ENCODE measurements around the gene MKNK2. TPM values are rescaled to one million over a fixed set of nuclear protein-coding genes. Genes with fewer than 3 reads are reported as not detected.
"Not testable (repeated sequence)": the region's sequence is repeated elsewhere in the genome, so short reads cannot be mapped to it uniquely, and the experiment has no call there.

MKNK2 gene
- total RNA-seq, 1 donor from 2014 or later = 169 TPM

DNA sequence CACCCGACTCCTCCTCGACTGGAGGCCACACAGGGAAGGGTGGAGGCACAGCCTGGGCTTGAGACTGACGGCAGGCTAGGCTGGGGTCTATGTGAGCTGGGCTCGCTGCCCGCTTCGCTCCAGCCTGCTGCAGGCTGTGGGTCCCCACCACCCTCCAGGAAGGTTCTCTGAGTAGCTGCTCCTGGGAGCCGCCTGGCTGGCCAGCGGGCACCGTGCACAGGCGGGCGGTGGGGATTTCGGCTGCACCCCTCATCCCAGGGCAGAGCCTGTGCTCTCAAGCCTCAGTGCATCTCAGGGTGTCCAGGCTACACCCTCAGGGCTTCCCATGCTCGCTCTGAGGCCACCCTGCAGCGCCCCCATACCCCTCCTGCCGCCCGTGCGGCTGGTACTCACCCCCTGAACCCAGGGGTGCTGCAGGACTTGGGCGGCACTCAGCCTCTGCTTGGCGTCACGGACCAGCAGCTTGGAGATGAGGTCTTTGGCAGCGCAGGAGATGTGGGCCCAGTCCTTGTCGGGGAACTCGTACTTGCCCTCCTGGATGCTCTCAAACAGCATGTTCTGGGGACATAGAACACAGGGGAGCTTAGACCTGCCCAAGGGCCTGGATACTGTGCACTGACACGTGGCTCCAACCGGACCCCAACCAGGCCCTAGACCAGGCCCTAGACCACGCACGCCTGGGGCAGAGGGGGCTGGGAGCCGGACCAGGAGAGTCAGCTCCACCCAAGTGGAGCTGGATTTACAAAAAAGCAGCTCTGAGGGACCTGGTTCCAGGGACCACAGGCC is 10.2 kb downstream of the MKNK2 start:
- intact Hi-C loops (cut with micrococcal nuclease) = no loop called here
- Mint-ChIP-seq H3K36me3 (ENCODE audit: low read depth) (peaks cover 33% of the 10 kb centered on the region), H3K4me1 (peaks cover 13% of the 10 kb centered on the region), H3K27ac (peak overlapping the region; percentile 94), H3K4me3 (peak overlapping the region; percentile 82), H3K9me3 (no peaks in the 10 kb centered on the region), H3K27me3 (no peaks in the 10 kb centered on the region)
- DNase-seq = peak; percentile 58

DNA sequence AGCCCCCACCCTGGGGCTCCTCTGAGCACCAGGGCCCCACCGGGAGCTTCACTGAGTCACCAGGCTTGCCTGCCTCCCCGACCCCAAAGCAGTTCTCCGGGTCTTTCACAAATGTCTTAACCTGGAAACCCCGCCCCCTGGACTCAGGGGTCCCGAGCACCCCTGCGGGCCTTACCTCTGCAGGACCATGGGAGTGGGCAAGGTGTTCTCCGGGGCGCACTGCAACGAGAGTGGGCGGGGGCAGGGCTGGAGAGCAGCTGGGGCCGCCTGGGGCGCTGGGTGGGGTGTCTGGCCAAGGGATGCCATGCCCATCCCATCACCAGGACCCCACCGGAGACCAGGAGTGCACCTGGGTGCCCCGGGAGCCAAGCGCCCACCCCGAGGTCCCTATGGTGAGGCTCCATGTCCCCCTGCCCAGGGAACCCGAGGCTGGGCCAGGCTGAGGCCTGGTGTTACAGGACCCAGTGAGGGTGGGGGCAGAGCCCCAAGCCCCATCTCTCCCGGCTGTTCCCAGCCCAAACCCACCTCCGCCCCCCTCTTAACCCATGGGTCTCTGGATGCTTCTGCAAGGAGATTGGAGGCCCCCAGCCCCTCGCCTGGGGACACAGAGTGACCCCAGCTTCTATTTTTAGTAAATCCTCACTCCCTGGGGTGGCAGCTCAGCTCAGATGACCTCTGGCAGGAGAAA is 10.9 kb downstream of the MKNK2 start:
- Mint-ChIP-seq H3K27ac (no peak overlapping the region), H3K4me3 (no peak overlapping the region)
- intact Hi-C loops (cut with micrococcal nuclease) = no loop called here

DNA sequence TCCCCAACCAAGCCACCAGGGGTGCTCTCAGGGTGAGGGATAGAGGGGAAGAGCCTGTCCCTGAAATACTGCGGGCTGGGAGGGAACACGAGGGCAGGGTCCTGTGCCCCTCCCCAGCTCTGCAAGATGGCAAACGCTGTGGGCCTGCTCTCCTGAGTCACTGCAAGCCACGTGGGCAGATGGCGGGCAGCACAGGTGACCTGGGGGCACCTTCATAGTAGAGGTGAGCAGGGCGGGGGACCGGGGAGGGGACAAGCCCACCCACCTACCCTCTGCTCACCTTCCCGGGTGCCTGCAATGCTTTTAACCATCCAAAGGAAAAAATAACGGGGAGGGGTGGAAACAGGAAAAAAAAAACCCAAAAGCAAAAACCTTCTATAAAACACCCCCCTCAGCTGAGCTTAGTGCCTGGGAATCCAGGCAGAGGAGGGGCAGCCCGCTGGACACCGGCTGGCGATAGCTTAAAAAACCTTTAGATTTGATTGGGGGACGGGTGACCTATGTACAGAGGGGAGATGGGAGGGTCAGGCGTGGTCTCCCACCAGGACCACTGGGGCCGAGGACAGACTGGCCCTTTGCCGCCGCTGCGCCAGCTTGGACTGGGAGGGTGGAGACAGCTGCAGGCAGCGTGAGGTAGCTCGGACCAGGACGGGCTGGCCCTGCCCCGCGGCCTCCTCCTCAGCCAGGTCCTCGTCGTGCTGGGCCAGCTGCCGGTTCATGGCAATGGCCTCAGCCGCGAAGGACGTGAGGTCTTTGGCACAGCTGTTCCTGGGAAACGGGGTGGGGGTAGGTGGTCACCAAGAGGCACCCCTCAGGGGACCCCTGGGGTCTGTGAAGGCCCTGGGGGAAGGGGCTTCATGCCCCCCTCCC is 11.7 kb downstream of the MKNK2 start:
- no peaks in the 10 kb centered on the region for H3K27me3 Mint-ChIP-seq
- H3K27ac Mint-ChIP-seq = peak overlapping the region; percentile 40
- H3K9me3 Mint-ChIP-seq = peaks cover 3% of the 10 kb centered on the region
- intact Hi-C loops (cut with micrococcal nuclease) = no loop called here
- peaks cover 29% of the 10 kb centered on the region for H3K36me3 Mint-ChIP-seq (ENCODE audit: low read depth)
- H3K4me3 Mint-ChIP-seq = peak overlapping the region; percentile 6
- DNase-seq = peak; percentile 58
- peaks cover 17% of the 10 kb centered on the region for H3K4me1 Mint-ChIP-seq

More for the DNA sequence above, 10.9 kb downstream of the MKNK2 start:
- H3K9me3 Mint-ChIP-seq = peaks cover 3% of the 10 kb centered on the region
- peak; percentile 61 for DNase-seq
- H3K36me3 Mint-ChIP-seq (ENCODE audit: low read depth) = peaks cover 33% of the 10 kb centered on the region
- H3K27me3 Mint-ChIP-seq = no peaks in the 10 kb centered on the region
- H3K4me1 Mint-ChIP-seq = peaks cover 16% of the 10 kb centered on the region

DNA sequence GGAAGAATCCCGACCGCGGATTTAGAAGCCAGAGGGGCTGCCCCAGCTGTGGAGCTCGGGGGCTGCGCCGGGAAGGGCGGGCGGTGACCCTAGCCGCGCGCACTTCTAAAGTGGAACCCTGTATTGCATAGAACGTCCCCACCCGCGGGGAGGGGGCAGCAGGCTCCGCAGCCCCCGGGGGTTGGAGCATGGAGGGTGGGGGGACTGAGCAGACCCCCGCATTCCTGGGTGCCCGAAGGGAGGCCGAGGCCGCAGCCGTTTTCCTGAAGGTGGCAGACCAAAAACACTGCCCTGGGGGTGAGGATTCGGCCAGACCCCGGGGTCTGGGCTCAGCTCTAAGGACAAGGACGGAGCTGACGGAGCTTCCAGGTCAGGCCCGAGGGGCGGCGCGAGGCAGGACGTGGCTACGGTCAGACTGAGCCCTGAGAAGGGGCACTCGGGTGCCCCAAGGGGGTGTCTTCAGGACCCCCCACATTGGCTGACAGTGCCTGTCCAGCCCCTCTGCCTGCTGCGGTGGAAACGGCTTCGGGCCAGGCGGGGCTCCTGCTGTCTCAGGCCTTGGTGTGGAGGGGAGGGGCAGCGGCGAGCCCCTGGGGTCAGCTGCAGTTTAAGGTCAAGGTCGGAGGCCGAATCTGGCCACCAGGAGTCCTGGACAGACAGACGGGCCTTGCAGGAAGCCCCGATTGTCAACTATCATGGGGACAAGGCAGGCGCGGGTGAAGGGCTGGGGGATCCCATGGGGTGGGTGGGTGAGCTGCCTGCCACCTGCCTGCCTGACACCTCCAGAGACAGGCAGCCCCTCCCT is 12.6 kb downstream of the MKNK2 start:
- H3K4me3 Mint-ChIP-seq = no peak overlapping the region
- peaks cover 3% of the 10 kb centered on the region for H3K9me3 Mint-ChIP-seq
- peaks cover 28% of the 10 kb centered on the region for H3K36me3 Mint-ChIP-seq (ENCODE audit: low read depth)
- H3K27me3 Mint-ChIP-seq = no peaks in the 10 kb centered on the region
- no peak overlapping the region for H3K27ac Mint-ChIP-seq
- DNase-seq = peak; percentile 61
- H3K4me1 Mint-ChIP-seq = peaks cover 15% of the 10 kb centered on the region
- intact Hi-C loops (cut with micrococcal nuclease) = no loop called here

DNA sequence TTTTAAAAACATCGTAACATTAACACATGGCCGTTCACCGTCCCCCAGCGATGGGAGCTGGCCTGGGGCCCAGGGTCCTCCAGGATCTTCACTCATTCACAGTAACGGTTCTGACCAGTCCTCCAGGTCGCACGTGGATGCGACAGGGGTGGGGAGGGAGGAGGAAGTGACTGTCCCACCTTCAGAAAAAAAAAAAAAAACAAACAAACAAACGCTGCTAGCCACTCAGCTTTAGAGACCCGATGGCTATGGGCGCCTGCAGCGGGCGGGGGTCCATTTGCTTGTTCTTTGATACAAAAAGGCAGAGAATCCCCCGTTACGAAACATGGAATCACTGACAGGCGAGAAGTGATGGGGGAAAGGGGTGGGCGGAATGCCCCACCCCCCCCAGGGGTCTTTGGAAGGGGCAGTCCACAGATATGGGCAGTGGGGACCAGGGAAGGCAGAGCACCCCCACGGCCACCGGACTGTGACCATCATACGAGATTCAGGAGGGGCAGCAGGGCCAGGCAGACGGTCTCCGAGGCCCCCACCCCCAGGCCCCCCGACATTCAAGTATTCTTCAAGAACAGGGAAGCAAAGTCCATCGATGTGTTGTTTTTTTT is 13.3 kb downstream of the MKNK2 start:
- Mint-ChIP-seq H3K9me3 (peaks cover 3% of the 10 kb centered on the region), H3K4me3 (no peak overlapping the region), H3K36me3 (ENCODE audit: low read depth) (peaks cover 25% of the 10 kb centered on the region), H3K27me3 (no peaks in the 10 kb centered on the region), H3K4me1 (peaks cover 16% of the 10 kb centered on the region), H3K27ac (peak overlapping the region; percentile 15)
- no peak for DNase-seq
- intact Hi-C loops (cut with micrococcal nuclease) = no loop called here

DNA sequence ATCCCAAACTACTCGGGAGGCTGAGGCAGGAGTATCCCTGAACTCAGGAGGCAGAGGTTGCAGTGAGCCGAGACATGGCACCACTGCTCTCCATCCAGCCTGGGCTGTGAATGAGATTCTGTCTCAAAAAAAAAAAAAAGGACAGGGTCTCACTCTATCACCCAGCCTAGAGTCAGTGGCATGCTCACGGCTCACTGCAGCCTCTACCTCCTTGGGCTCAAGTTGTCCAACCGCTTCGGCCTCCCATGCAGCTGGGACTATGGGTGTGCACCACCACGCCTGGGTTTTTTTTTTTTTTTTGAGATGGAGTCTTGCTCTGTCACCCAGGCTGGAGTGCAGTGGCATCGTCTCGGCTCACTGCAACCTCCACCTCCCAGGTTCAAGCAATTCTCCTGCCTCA is 14.6 kb downstream of the MKNK2 start:
- no peak overlapping the region for H3K27ac Mint-ChIP-seq
- peaks cover 3% of the 10 kb centered on the region for H3K9me3 Mint-ChIP-seq
- H3K36me3 Mint-ChIP-seq (ENCODE audit: low read depth) = peaks cover 22% of the 10 kb centered on the region
- H3K27me3 Mint-ChIP-seq = no peaks in the 10 kb centered on the region
- no peak for DNase-seq
- no peak overlapping the region for H3K4me3 Mint-ChIP-seq
- H3K4me1 Mint-ChIP-seq = peaks cover 26% of the 10 kb centered on the region
- intact Hi-C loops (cut with micrococcal nuclease) = no loop called here

DNA sequence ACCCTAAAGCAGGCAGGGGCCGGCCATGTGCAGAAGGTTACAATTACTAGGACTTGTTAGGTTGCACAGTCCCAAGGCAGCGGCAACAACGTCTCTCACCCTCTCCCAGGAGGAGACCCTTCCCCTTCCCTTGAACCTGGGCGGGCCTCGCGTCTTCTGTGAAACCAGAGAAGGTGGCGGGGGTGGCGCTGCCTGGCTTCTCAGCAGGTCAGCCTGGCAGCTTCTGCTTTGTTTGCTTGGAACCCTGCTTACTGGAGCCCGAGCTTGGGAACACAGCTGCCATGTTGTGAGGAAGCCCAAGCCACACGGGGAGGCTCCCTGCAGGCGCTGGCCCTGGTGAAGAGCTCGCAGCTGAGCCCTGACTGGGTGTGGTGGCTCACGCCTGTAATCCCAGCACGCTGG is 15.5 kb downstream of the MKNK2 start:
- Mint-ChIP-seq H3K4me3 (no peak overlapping the region), H3K36me3 (ENCODE audit: low read depth) (peaks cover 19% of the 10 kb centered on the region), H3K9me3 (peaks cover 3% of the 10 kb centered on the region), H3K27me3 (no peaks in the 10 kb centered on the region), H3K4me1 (peaks cover 25% of the 10 kb centered on the region), H3K27ac (no peak overlapping the region)
- intact Hi-C loops (cut with micrococcal nuclease) = no loop called here
- no peak for DNase-seq

DNA sequence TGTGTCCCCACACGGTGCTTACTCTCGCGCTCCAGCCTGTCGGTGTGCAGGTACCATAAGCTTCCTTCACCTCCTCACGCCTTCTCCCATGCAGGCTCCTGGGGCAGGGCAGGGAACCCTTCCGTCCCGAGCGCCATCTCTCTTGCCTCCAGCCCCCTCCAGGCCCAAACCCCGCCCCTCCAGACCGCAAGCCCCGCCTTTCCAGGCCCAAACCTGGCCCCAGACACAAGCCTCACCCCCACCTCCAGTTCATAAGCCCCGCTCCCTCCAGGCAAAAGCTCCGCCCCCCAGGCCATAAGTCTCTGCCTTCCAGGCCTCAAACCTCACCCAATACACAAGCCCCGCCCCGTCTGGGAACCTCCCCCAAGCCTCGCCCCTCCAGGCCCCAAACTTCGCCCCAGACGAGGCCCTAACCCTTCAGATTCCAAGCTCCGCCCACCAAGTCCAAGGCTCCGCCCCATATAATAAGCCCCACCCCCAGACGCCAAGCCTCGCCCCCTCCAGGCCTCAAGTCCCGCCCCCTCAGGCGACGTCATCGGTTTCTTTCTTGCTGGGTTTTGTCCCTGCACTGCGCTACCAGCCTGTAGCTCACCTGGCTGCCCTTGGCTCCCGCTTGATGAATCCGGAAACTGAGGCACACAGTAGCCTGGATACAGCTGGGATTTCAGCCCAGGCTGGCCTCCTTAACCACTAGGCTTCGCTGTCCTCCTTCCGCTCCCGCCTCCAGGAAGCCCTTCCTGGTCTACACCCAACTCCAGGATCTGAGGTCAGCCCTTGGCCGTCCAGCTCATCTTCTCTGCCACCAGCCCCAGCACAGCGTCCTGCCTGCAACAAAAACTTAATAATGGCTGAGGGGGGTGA is 16.1 kb downstream of the MKNK2 start:
- intact Hi-C loops (cut with micrococcal nuclease) = no loop called here
- Mint-ChIP-seq H3K4me3 (peak overlapping the region; percentile 15), H3K27ac (peak overlapping the region; percentile 25)

DNA sequence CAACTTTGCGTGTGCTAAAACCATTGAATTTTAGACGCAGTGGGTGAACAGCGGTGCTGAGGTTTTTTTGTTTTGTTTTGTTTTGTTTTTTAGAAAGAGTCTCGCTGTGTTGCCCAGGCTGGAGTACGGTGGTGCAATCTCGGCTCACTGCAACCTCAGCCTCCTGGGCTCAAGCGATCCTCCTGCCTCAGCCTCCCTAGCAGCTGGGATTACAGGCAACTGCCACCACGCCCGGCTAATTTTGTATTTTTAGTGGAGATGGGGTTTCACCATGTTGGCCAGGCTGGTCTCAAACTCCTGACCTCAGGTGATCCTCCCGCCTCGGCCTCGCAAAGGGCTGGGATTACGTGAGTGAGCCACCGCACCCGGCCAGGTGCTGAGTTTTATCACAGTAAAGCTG is 16.8 kb downstream of the MKNK2 start:
- H3K9me3 Mint-ChIP-seq; H3K27ac Mint-ChIP-seq; H3K4me3 Mint-ChIP-seq; H3K27me3 Mint-ChIP-seq; intact Hi-C loops (cut with micrococcal nuclease); DNase-seq: not testable (repeated sequence)
- peaks cover 25% of the 10 kb centered on the region for H3K4me1 Mint-ChIP-seq
- peaks cover 11% of the 10 kb centered on the region for H3K36me3 Mint-ChIP-seq (ENCODE audit: low read depth)

More for the DNA sequence above, 16.1 kb downstream of the MKNK2 start:
- peaks cover 25% of the 10 kb centered on the region for H3K4me1 Mint-ChIP-seq
- H3K27me3 Mint-ChIP-seq = no peaks in the 10 kb centered on the region
- peaks cover 3% of the 10 kb centered on the region for H3K9me3 Mint-ChIP-seq
- peak; percentile 90 for DNase-seq
- H3K36me3 Mint-ChIP-seq (ENCODE audit: low read depth) = peaks cover 15% of the 10 kb centered on the region

DNA sequence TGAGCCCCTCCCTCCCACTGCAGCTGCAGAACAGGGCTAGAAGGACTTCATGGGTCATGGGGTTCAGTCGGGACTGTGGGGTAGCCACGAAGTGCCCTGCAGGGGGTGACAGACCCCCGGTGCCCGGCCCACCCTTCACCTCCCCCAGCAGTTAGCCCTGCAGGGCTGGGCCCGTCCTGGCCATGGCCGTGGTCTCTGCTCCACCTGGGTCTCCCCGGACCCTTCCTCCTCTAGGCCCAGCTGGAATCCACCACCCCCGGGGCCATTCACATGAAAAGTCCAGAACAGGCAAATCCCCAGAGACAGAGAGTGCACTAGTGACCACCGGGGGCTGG is 17.3 kb downstream of the MKNK2 start:
- peaks cover 3% of the 10 kb centered on the region for H3K9me3 Mint-ChIP-seq
- no peaks in the 10 kb centered on the region for H3K27me3 Mint-ChIP-seq
- peaks cover 25% of the 10 kb centered on the region for H3K4me1 Mint-ChIP-seq
- intact Hi-C loops (cut with micrococcal nuclease) = no loop called here
- DNase-seq = no peak
- no peak overlapping the region for H3K27ac Mint-ChIP-seq
- H3K36me3 Mint-ChIP-seq (ENCODE audit: low read depth) = peaks cover 9% of the 10 kb centered on the region
- no peak overlapping the region for H3K4me3 Mint-ChIP-seq

DNA sequence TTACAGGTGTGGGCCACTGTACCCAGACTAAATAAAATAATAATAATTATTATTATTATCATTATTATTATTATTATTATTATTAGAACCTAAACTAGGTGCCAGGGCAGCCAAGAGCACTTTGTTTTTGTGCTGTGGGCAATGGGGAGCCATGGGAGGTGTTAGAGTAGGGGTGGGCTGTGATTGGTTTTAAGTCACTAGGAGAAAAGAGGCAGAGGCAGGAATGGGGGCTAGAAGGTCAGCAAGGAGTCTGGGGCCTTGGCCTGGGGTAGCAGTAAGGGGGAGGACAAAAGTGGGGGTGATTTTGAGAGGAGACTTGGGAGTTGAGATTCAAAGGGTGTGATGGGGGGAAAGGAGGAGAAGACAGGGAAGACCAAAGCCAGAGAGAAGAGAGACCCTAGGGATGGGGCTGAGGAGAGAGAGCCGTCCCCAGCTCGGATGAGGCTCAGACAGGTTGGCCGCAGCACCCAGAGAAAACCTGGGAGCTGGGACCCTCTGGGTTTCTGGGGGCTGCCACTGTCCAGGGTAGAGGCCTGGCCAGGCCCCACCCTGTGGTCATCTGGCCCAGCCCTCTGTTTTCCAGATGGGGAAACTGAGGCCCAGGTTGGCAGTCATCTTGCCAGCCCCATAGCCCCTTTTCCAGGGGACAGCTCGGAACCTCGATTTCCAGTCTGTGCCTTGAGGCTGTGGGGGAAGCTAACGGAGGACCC is 17.8 kb downstream of the MKNK2 start:
- no peaks in the 10 kb centered on the region for H3K27me3 Mint-ChIP-seq
- intact Hi-C loops (cut with micrococcal nuclease) = no loop called here
- no peak for DNase-seq
- H3K4me1 Mint-ChIP-seq = peaks cover 25% of the 10 kb centered on the region
- no peak overlapping the region for H3K27ac Mint-ChIP-seq
- H3K36me3 Mint-ChIP-seq (ENCODE audit: low read depth) = peaks cover 7% of the 10 kb centered on the region
- H3K4me3 Mint-ChIP-seq = no peak overlapping the region
- H3K9me3 Mint-ChIP-seq = peaks cover 3% of the 10 kb centered on the region

All from activated CD4-positive, alpha-beta T cell treated with anti-CD3 and anti-CD28 coated beads, Interleukin-2, amount 10 ng/mL, durations not matched to agents 24 days and 14 days (primary cell).